MM.1S (cell line): Measurements from ENCODE around the gene FCGBP.
A peak's percentile ranks its signal among the peaks of the same experiment; 100 is the strongest.
"Not testable (repeated sequence)": the region's sequence is repeated elsewhere in the genome, so short reads cannot be mapped to it uniquely, and the experiment has no call there.

Source experiments
- DNase-seq: peaks from one replicate; pipeline ENCODE4 v3.0.0-alpha.2; 2015
- H2AFZ ChIP-seq: fragments of 300-600 bp; sonication (generic); 2 replicates; pipeline ENCODE4 v1.6.0; 2016; ENCODE audit warnings: antibody characterized with exemption, low read length
- H3F3A ChIP-seq: fragments of 300-600 bp; sonication (generic); 2 replicates; pipeline ENCODE4 v1.6.1; 2016; ENCODE audit warnings: mild to moderate bottlenecking, antibody characterized with exemption, low read length, moderate library complexity, mixed read lengths; ENCODE audit not compliant: insufficient read depth
- H3K27ac ChIP-seq: fragments of 300-600 bp; sonication (generic); 2 replicates; pipeline ENCODE4 v1.5.1; 2016; ENCODE audit warnings: mild to moderate bottlenecking, low read length
- H3K27me3 ChIP-seq: fragments of 300-600 bp; sonication (generic); replicated peaks from 2 replicates; pipeline ENCODE4 v1.6.0; 2016; ENCODE audit warnings: low read length; ENCODE audit not compliant: insufficient read depth
- H3K36me3 ChIP-seq: fragments of 300-600 bp; sonication (generic); replicated peaks from 2 replicates; pipeline ENCODE4 v1.6.1; 2016; ENCODE audit warnings: mild to moderate bottlenecking, low read length, mixed read lengths; ENCODE audit not compliant: insufficient read depth
- H3K4me1 ChIP-seq: fragments of 300-600 bp; sonication (generic); 2 replicates; pipeline ENCODE4 v1.6.1; 2016; ENCODE audit warnings: low read length, mixed read lengths
- H3K4me2 ChIP-seq: fragments of 300-600 bp; sonication (generic); 2 replicates; pipeline ENCODE4 v1.6.0; 2016; ENCODE audit warnings: low read depth, low read length
- H3K4me3 ChIP-seq: fragments of 300-600 bp; sonication (generic); 2 replicates; pipeline ENCODE4 v1.5.1; 2016; ENCODE audit warnings: low read length, mixed read lengths
- H3K79me2 ChIP-seq: fragments of 300-600 bp; sonication (generic); 2 replicates; pipeline ENCODE4 v1.6.1; 2016; ENCODE audit warnings: mixed run types, low read length, mixed read lengths
- H3K9ac ChIP-seq: fragments of 300-600 bp; sonication (generic); 2 replicates; pipeline ENCODE4 v1.6.1; 2016; ENCODE audit warnings: low read length, mixed read lengths
- H3K9me2 ChIP-seq: fragments of 300-600 bp; sonication (generic); replicated peaks from 2 replicates; pipeline ENCODE4 v1.6.1; 2016; ENCODE audit warnings: mild to moderate bottlenecking, low read length, mixed read lengths; ENCODE audit not compliant: insufficient read depth
- H3K9me3 ChIP-seq: fragments of 300-600 bp; sonication (generic); replicated peaks from 2 replicates; pipeline ENCODE4 v1.6.1; 2016; ENCODE audit warnings: mild to moderate bottlenecking, low read length, mixed read lengths; ENCODE audit not compliant: insufficient read depth
- H4K20me1 ChIP-seq: fragments of 300-600 bp; sonication (generic); 2 replicates; pipeline ENCODE4 v1.6.1; 2016; ENCODE audit warnings: mild to moderate bottlenecking, low read length, moderate library complexity, mixed read lengths; ENCODE audit not compliant: insufficient read depth
- EZH2 ChIP-seq: fragments of 300-600 bp; sonication (generic); optimal IDR thresholded peaks from 2 replicates; pipeline ENCODE3; 2017; ENCODE audit warnings: low read depth, mild to moderate bottlenecking, antibody characterized with exemption, low read length, mixed read lengths
- EZH2phosphoT487 ChIP-seq: fragments of 300-600 bp; sonication (generic); IDR thresholded peaks from 2 replicates; pipeline ENCODE4 v1.6.1; 2018; ENCODE audit warnings: antibody characterized with exemption, low read length
- TF ChIP-seq, protein P1 (sequence below): fragments of 300-600 bp; sonication (generic); IDR thresholded peaks from 2 replicates; pipeline ENCODE4 v1.5.1; 2016; ENCODE audit warnings: antibody characterized with exemption, low read length, mixed read lengths

The FCGBP gene

DNA sequence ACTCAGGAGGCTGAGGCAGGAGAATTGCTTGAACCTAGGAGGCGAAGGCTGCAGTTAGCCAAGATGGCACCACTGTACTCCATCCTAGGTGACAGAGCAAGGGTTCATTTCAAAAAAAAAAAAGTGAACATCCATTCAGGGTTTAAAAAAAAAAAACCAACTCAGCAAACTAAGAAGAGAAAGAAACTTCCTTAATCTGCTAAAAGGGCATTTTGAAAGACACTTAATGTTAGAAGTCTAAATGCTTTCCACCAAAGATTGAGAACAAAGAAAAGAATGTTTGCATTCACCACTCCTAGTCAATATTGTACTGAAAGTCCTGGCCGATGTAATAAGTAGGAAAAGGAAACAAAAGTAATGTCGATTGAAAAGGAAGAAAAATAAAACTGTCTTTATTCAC, 29.5 kb upstream of the FCGBP start:
- TF ChIP-seq, protein P1, sequence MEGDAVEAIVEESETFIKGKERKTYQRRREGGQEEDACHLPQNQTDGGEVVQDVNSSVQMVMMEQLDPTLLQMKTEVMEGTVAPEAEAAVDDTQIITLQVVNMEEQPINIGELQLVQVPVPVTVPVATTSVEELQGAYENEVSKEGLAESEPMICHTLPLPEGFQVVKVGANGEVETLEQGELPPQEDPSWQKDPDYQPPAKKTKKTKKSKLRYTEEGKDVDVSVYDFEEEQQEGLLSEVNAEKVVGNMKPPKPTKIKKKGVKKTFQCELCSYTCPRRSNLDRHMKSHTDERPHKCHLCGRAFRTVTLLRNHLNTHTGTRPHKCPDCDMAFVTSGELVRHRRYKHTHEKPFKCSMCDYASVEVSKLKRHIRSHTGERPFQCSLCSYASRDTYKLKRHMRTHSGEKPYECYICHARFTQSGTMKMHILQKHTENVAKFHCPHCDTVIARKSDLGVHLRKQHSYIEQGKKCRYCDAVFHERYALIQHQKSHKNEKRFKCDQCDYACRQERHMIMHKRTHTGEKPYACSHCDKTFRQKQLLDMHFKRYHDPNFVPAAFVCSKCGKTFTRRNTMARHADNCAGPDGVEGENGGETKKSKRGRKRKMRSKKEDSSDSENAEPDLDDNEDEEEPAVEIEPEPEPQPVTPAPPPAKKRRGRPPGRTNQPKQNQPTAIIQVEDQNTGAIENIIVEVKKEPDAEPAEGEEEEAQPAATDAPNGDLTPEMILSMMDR: no peak
- TF ChIP-seq EZH2 (no peak), EZH2phosphoT487 (no peak)
- DNase-seq: no peak
- H3K36me3 ChIP-seq: no peaks in the 10 kb centered on the region
- no peaks in the 10 kb centered on the region for H3K9me2 ChIP-seq
- no peaks in the 10 kb centered on the region for H3F3A ChIP-seq
- no peak overlapping the region for H3K4me3 ChIP-seq
- H4K20me1 ChIP-seq: no peaks in the 10 kb centered on the region
- H3K9ac ChIP-seq: no peak overlapping the region
- no peaks in the 10 kb centered on the region for H3K27me3 ChIP-seq
- H3K27ac ChIP-seq: no peak overlapping the region
- H3K79me2 ChIP-seq: no peaks in the 10 kb centered on the region
- peak overlapping the region; percentile 27; the same call in 1 of the 2 replicates for H2AFZ ChIP-seq
- H3K4me2 ChIP-seq: peak overlapping the region; percentile 34; the same call in 1 of the 2 replicates
- H3K9me3 ChIP-seq: no peaks in the 10 kb centered on the region
- H3K4me1 ChIP-seq: peaks cover 7% of the 10 kb centered on the region; the same call in 1 of the 2 replicates

DNA sequence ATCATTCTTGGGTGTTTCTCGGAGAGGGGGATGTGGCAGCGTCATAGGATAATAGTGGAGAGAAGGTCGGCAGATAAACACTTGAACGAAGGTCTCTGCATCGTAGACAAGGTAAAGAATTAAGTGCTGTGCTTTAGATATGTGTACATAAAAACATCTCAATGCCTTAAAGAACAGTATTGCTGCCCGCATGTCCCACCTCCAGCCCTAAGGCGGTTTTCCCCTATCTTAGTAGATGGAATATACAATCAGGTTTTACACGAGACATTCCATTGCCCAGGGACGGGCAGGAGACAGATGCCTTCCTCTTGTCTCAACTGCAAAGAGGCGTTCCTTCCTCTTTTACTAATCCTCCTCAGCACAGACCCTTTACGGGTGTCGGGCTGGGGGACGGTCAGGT, 25.0 kb upstream of the FCGBP start:
- H3K27ac ChIP-seq, H2AFZ ChIP-seq, H3K4me1 ChIP-seq: not testable (repeated sequence)

DNA sequence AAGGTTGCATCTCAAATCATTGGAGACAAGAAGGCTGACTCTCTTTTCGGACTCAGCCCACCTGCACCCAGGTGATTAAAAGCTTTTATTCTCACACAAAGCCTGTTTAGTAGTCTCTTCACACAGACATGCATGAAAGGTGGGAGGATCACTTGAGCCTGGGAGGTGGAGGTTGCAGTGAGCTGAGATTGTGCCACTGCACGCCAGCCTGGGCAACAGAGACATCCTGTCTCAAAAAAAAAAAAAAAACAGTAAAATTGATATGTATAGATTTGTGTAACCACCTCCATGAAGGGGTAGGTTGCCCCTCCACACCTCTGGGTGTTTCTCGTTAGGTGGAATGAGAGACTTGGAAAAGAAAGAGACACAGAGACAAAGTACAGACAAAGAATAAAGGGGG, 24.5 kb upstream of the FCGBP start:
- not testable (repeated sequence) for H3K79me2 ChIP-seq, H2AFZ ChIP-seq, H3K36me3 ChIP-seq, H3F3A ChIP-seq, H3K4me2 ChIP-seq, H3K9ac ChIP-seq, H3K9me2 ChIP-seq, H4K20me1 ChIP-seq, H3K9me3 ChIP-seq, DNase-seq, H3K4me3 ChIP-seq, H3K27ac ChIP-seq, H3K4me1 ChIP-seq, H3K27me3 ChIP-seq

More for the DNA sequence above, 25.0 kb upstream of the FCGBP start:
- not testable (repeated sequence) for H3K4me2 ChIP-seq, DNase-seq, H3F3A ChIP-seq, H3K9me3 ChIP-seq, H4K20me1 ChIP-seq, H3K27me3 ChIP-seq, H3K9me2 ChIP-seq, H3K79me2 ChIP-seq, H3K4me3 ChIP-seq, H3K9ac ChIP-seq, H3K36me3 ChIP-seq

DNA sequence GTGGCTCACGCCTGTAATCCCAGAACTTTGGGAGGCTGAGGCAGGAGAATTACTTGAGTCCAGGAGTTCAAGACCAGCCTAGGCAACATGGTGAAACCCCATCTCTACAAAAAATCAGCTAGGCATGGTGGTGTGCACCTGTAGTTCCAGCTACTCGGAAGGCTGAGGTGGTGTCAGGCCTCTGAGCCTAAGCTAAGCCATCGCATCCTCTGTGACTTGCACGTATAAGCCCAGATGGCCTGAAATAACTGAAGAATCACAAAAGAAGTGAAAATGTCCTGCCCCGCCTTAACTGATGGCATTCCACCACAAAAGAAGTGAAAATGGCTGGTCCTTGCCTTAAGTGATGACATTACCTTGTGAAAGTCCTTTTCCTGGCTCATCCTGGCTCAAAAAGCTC, 23.5 kb upstream of the FCGBP start:
- H4K20me1 ChIP-seq, H3K36me3 ChIP-seq, H3K9me3 ChIP-seq, DNase-seq, H2AFZ ChIP-seq, H3K9ac ChIP-seq, H3K79me2 ChIP-seq, H3K4me2 ChIP-seq, H3K27me3 ChIP-seq, H3F3A ChIP-seq, H3K4me3 ChIP-seq, H3K9me2 ChIP-seq, H3K27ac ChIP-seq: not testable (repeated sequence)
- peaks cover 12% of the 10 kb centered on the region for H3K4me1 ChIP-seq

DNA sequence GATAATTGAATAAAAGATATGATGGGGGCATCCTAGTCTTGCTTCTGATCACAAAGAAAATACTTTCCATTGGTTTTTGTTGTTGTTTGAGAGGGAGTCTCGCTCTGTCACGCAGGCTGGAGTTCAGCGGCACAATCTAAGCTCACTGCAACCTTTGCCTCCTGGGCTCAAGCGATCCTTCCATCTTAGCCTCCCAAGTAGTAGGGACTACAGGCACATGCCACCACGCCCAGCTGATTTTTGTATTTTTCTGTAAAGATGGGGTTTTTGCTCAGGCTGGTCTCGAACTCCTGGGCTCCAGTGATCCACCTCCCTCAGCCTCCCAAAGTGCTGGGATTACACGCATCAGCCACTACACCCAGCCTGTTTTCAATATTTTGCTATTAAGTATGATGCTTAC, 19.5 kb upstream of the FCGBP start:
- no peak overlapping the region for H3K4me3 ChIP-seq
- H2AFZ ChIP-seq: no peak overlapping the region
- no peak overlapping the region for H3K27ac ChIP-seq
- H3F3A ChIP-seq: no peaks in the 10 kb centered on the region
- H3K4me1 ChIP-seq: peaks cover 16% of the 10 kb centered on the region
- no peaks in the 10 kb centered on the region for H3K9me3 ChIP-seq
- TF ChIP-seq EZH2phosphoT487: no peak
- TF ChIP-seq, protein P1: no peak
- no peak for DNase-seq
- H4K20me1 ChIP-seq: no peaks in the 10 kb centered on the region
- no peaks in the 10 kb centered on the region for H3K36me3 ChIP-seq
- H3K9me2 ChIP-seq: no peaks in the 10 kb centered on the region
- H3K79me2 ChIP-seq: no peaks in the 10 kb centered on the region
- peak overlapping the region; percentile 37; the same call in 1 of the 2 replicates for H3K4me2 ChIP-seq
- H3K9ac ChIP-seq: no peak overlapping the region
- H3K27me3 ChIP-seq: no peaks in the 10 kb centered on the region
